ENCODE results near the gene FXYD6. TPM values are rescaled to one million over a fixed set of nuclear protein-coding genes. Genes with fewer than 3 reads are reported as not detected.

FXYD6 gene
- total RNA-seq, 1 experiment from 2014 or later, result 12.2 TPM

DNA sequence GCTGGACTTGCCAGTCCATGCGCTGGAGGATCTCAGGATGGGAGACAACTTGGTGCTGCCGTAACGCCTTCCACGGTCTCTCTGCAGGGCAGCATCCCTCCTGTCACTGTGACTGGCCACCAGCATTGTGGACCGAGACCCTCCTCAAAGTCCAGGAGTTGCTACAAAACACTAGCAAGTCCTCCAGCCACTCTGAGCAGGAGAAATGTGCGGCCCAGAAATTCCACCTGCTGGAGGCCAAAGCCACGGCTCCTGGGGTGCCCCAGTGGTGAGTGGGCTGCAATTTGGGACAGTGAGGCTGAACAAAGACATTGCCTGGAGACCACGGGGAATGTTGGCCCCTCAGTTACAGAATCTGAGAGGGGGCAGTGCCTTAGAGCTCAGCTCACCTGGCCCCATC is 72.6 kb downstream of the FXYD6 start:
- Histone ChIP-seq H3K27me3 (replicated peaks; ENCODE audit: insufficient read depth, low read depth, low read length, poor library complexity) (peaks cover 26% of the 10 kb centered on the region), H3K27ac (ENCODE audit: low read depth, low read length, poor library complexity, severe bottlenecking) (no peak overlapping the region), H3K4me1 (ENCODE audit: insufficient read depth, low read length, poor library complexity, severe bottlenecking) (peaks cover 2% of the 10 kb centered on the region), H3K9me3 (ENCODE audit: low read depth, low read length, poor library complexity, severe bottlenecking) (no peaks in the 10 kb centered on the region), H3K4me3 (ENCODE audit: low read depth, low read length, poor library complexity, severe bottlenecking) (no peak overlapping the region), H3K36me3 (ENCODE audit: insufficient read depth, low read length, poor library complexity, severe bottlenecking) (no peaks in the 10 kb centered on the region)
- BruUV-seq (replicated peaks), result no TSS peak
- intact Hi-C loops (cut with micrococcal nuclease; ENCODE audit: unreplicated experiment), result no loop called here
- no peak for DNase-seq (ENCODE audit: low spot score)
- ChIA-PET POLR2A (ENCODE audit: low non-redundant PET) (no interaction called here), CTCF (interaction anchor here (1.0 kb wide), 1 partner anchor 14 kb away, joined by 3 read pairs; no protein-coding TSS in a partner anchor)
- TF ChIP-seq EZH2 (IDR thresholded peaks at IDR 0.05; ENCODE audit: borderline replicate concordance, low read depth, low read length, poor library complexity, severe bottlenecking) (no peak), CTCF (conservative IDR thresholded peaks at IDR 0.05; ENCODE audit: low read depth, low read length) (no peak)

DNA sequence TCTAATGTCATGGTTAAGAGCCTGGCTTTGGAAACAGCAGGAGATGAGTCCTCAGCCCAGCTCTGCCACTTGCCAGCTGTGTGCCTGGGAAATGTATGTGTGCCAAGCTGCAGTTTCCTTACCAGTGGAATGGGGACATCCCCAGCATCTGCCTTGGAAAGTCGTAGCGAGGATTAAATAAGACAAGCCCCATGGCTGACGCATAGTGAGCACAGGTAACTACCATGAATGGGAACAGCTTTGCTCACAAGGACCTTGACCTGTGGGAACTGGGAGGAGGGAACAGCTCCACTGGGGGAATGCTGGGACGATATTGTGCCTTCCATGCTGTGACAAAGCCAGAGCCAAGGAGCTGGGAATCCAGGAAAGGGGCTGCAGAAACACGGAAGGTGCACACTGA is 76.8 kb downstream of the FXYD6 start:
- Histone ChIP-seq H3K9me3 (ENCODE audit: low read depth, low read length, poor library complexity, severe bottlenecking) (no peaks in the 10 kb centered on the region), H3K27ac (ENCODE audit: low read depth, low read length, poor library complexity, severe bottlenecking) (no peak overlapping the region), H3K4me3 (ENCODE audit: low read depth, low read length, poor library complexity, severe bottlenecking) (no peak overlapping the region), H3K36me3 (ENCODE audit: insufficient read depth, low read length, poor library complexity, severe bottlenecking) (no peaks in the 10 kb centered on the region), H3K27me3 (replicated peaks; ENCODE audit: insufficient read depth, low read depth, low read length, poor library complexity) (peaks cover 66% of the 10 kb centered on the region), H3K4me1 (ENCODE audit: insufficient read depth, low read length, poor library complexity, severe bottlenecking) (peaks cover 3% of the 10 kb centered on the region)
- CTCF ChIA-PET, result interaction anchor here (0.7 to 1.6 kb wide), 3 partner anchors 8 to 371 kb away, joined by 3 to 6 read pairs (median 5); no protein-coding TSS in a partner anchor
- BruUV-seq (replicated peaks), result no TSS peak
- TF ChIP-seq EZH2 (IDR thresholded peaks at IDR 0.05; ENCODE audit: borderline replicate concordance, low read depth, low read length, poor library complexity, severe bottlenecking) (no peak), CTCF (conservative IDR thresholded peaks at IDR 0.05; ENCODE audit: low read depth, low read length) (no peak)
- intact Hi-C loops (cut with micrococcal nuclease; ENCODE audit: unreplicated experiment), result no loop called here
- DNase-seq (ENCODE audit: low spot score), result no peak
- POLR2A ChIA-PET (ENCODE audit: low non-redundant PET), result no interaction called here

DNA sequence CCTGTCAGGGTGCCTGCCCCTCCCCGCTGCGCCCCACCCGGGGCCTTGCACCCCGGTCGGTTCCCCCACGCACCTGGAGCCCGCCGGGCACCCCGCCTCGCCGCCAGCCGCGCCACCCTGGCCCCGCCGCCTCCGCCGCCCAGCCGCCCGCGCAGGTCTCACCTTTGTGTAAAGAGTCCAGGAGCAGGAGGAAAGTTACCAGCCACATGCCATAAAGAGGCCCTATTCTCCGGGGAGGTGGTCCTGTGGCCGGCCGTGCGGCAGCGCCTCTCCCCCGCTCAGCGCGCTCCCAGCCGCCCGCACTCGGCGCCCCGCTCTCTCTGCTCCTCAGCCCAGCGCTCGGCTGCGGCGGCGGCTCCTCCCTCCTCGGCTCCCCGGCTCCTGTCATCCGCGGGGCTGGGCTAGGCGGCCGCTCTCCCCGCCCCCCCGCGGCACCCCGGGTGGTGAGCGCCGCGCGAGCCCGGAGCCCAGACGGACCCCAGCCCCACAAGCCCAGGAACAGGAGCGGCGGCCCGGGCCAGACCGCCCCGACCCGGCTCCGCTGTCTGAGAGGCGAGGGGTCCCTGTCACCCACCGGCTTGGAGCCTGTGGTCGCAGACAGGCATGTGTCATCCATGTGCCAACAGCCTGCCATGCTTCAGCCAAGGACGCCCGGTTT is 79.5 kb downstream of the FXYD6 start, which contains the start of gene DSCAML1:
Gene DSCAML1 (minus strand): TSS at position 345 of the 658 bp plus-strand sequence. CDS start 137 bp downstream, at position 208.
- intact Hi-C loops (cut with micrococcal nuclease; ENCODE audit: unreplicated experiment), result no loop called here
- ChIA-PET POLR2A (ENCODE audit: low non-redundant PET) (no interaction called here), CTCF (no interaction called here)
- H3K4me3 ChIP-seq (ENCODE audit: low read depth, low read length, poor library complexity, severe bottlenecking), result peak within 1 kb of the TSS; percentile 28
- H3K4me1 ChIP-seq (ENCODE audit: insufficient read depth, low read length, poor library complexity, severe bottlenecking), result peaks cover 3% of the 10 kb centered on the region
- no peaks in the 10 kb centered on the region for H3K36me3 ChIP-seq (ENCODE audit: insufficient read depth, low read length, poor library complexity, severe bottlenecking)
- BruUV-seq (replicated peaks), result no TSS peak
- H3K27ac ChIP-seq (ENCODE audit: low read depth, low read length, poor library complexity, severe bottlenecking), result no peak within 1 kb of the TSS
- H3K9me3 ChIP-seq (ENCODE audit: low read depth, low read length, poor library complexity, severe bottlenecking), result no peaks in the 10 kb centered on the region
- DNase-seq (ENCODE audit: low spot score), result peak; percentile 26
- H3K27me3 ChIP-seq (replicated peaks; ENCODE audit: insufficient read depth, low read depth, low read length, poor library complexity), result peaks cover 80% of the 10 kb centered on the region
- TF ChIP-seq CTCF (conservative IDR thresholded peaks at IDR 0.05; ENCODE audit: low read depth, low read length), result no peak
- peak; percentile 90 for TF ChIP-seq EZH2 (IDR thresholded peaks at IDR 0.05; ENCODE audit: borderline replicate concordance, low read depth, low read length, poor library complexity, severe bottlenecking)

Data from A673 (cell line).